ENCODE data around the gene MS4A5. TPM values are rescaled to one million over a fixed set of nuclear protein-coding genes. Genes with fewer than 3 reads are reported as not detected.

Gene MS4A5
- total and polyA plus RNA-seq, 10 of the 15 experiments (the other 5 are each of a cell fraction or from before 2014, with no cell fraction given) = not detected

DNA sequence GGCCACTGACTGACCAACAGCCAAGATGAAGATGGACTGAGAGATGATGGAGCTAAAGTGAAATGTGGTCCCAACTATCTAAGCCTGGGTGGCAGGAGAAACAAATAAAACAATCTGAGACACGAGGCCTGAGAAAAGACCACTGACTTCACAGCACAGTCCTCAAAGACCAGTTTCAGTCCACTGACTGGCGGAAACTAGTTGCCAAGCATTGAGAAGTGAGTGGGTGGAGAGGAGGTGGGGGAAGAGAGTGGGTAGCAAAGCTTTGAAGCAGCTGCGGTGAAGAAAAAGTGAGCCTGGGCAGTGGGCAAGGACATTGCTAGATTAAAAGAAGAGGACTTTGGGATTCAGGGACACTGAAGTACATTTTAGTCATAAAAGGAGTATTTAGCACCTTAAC is 28.2 kb downstream of the MS4A5 start (continued):
- TF ChIP-seq, protein P1, sequence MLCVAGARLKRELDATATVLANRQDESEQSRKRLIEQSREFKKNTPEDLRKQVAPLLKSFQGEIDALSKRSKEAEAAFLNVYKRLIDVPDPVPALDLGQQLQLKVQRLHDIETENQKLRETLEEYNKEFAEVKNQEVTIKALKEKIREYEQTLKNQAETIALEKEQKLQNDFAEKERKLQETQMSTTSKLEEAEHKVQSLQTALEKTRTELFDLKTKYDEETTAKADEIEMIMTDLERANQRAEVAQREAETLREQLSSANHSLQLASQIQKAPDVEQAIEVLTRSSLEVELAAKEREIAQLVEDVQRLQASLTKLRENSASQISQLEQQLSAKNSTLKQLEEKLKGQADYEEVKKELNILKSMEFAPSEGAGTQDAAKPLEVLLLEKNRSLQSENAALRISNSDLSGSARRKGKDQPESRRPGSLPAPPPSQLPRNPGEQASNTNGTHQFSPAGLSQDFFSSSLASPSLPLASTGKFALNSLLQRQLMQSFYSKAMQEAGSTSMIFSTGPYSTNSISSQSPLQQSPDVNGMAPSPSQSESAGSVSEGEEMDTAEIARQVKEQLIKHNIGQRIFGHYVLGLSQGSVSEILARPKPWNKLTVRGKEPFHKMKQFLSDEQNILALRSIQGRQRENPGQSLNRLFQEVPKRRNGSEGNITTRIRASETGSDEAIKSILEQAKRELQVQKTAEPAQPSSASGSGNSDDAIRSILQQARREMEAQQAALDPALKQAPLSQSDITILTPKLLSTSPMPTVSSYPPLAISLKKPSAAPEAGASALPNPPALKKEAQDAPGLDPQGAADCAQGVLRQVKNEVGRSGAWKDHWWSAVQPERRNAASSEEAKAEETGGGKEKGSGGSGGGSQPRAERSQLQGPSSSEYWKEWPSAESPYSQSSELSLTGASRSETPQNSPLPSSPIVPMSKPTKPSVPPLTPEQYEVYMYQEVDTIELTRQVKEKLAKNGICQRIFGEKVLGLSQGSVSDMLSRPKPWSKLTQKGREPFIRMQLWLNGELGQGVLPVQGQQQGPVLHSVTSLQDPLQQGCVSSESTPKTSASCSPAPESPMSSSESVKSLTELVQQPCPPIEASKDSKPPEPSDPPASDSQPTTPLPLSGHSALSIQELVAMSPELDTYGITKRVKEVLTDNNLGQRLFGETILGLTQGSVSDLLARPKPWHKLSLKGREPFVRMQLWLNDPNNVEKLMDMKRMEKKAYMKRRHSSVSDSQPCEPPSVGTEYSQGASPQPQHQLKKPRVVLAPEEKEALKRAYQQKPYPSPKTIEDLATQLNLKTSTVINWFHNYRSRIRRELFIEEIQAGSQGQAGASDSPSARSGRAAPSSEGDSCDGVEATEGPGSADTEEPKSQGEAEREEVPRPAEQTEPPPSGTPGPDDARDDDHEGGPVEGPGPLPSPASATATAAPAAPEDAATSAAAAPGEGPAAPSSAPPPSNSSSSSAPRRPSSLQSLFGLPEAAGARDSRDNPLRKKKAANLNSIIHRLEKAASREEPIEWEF (IDR thresholded peaks at IDR 0.05; ENCODE audit: insufficient replicate concordance, low read depth, low read length) = no peak
- TF ChIP-seq SMAD1 (IDR thresholded peaks at IDR 0.05; ENCODE audit: low read depth, partially characterized antibody) (peak; percentile 74), ATF7 (IDR thresholded peaks at IDR 0.05; ENCODE audit: low read depth) (peak; percentile 81), CBX3 (IDR thresholded peaks at IDR 0.05; ENCODE audit: borderline replicate concordance, low read depth) (no peak)

DNA sequence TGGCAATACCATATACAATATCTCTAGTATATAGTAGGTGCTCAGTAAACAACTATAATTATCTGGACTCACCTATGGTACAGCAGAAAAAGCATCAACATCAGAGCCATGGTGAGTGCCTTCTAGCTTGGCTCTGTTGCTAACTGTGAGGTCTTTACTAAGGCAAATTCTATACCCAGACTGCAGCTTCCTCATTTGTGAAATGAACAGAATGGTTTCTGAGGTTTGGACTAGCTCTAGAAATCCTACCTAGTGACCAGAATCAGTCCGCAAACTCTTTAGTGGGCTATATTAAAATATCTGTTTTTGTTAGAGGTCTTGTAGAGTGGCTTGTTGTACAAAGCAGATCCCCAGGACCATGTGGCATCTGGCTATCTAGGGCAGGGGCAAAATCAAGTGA is 30.0 kb downstream of the MS4A5 start:
- Histone ChIP-seq H3K4me3 (peak overlapping the region; percentile 75), H3K36me3 (ENCODE audit: control insufficient read depth in 2 of 2, insufficient read depth in 2 of 2, low read length in 1 of 2) (peaks cover 13 to 22% of the 10 kb centered on the region in 2 experiments), H4K20me1 (ENCODE audit: control insufficient read depth, insufficient read depth) (peaks cover 10% of the 10 kb centered on the region), H3K9me3 (replicated peaks; ENCODE audit: control insufficient read depth, insufficient read depth, low read length) (no peaks in the 10 kb centered on the region), H3K4me2 (ENCODE audit: control insufficient read depth, insufficient read depth) (peak overlapping the region; percentile 82), H3K27me3 (replicated peaks in 1 of 2; ENCODE audit: control insufficient read depth in 2 of 2, insufficient read depth in 2 of 2, low read length in 1 of 2) (no peaks in the 10 kb centered on the region), H3K27ac (ENCODE audit: control insufficient read depth, insufficient read depth) (peak overlapping the region; percentile 61), H3K79me2 (ENCODE audit: control insufficient read depth, insufficient read depth, low read length) (peaks cover 84% of the 10 kb centered on the region), H3K4me1 (ENCODE audit: control insufficient read depth, insufficient read depth, low read length) (peaks cover 16% of the 10 kb centered on the region), H3K9ac (ENCODE audit: control insufficient read depth, insufficient read depth, low read length) (peak overlapping the region; percentile 66), H2AFZ (ENCODE audit: control insufficient read depth, low read depth, low read length) (no peak overlapping the region)
- peak; percentile 9 for ATAC-seq
- intact Hi-C loops (cut with micrococcal nuclease; ENCODE audit: unreplicated experiment) = no loop called here
- ChIA-PET POLR2A (interaction anchor here (0.7 to 3.6 kb wide), 6 partner anchors 9 to 93 kb away, joined by 3 to 13 read pairs (median 6); partner anchors contain the start of gene MS4A7), SMC1A (ENCODE audit: uncharacterized antibody, unreplicated experiment) (interaction anchor here (0.7 to 9.0 kb wide), 16 partner anchors 11 to 304 kb away, joined by 3 to 298 read pairs (median 4); partner anchors contain the start of gene MS4A7), CTCF (interaction anchor here (0.6 to 7.7 kb wide), 17 partner anchors 9 to 316 kb away, joined by 3 to 190 read pairs (median 8); no protein-coding TSS in a partner anchor), RAD21 (ENCODE audit: unreplicated experiment) (interaction anchor here (1.0 to 7.4 kb wide), 11 partner anchors 10 to 304 kb away, joined by 3 to 195 read pairs (median 5); partner anchors contain the start of gene MS4A7)
- in situ Hi-C loops (cut with MboI) = loop anchor here (10.0 kb wide), 1 partner anchor 605 kb away; no protein-coding TSS in a partner anchor
- BruUV-seq (replicated peaks) = no TSS peak
- 5% methylated on average over 1 of the region's 1 CpG for WGBS (ENCODE audit: insufficient coverage, insufficient replicate concordance, low lambda C conversion rate, missing lambda C conversion rate)
- FAIRE-seq = no peak
- peak; percentile 56; the same call in 1 of the 2 replicates for TF ChIP-seq SPI1 (IDR thresholded peaks at IDR 0.05; ENCODE audit: borderline replicate concordance, insufficient read depth, low read depth, low read length)
- TF ChIP-seq, protein P2, sequence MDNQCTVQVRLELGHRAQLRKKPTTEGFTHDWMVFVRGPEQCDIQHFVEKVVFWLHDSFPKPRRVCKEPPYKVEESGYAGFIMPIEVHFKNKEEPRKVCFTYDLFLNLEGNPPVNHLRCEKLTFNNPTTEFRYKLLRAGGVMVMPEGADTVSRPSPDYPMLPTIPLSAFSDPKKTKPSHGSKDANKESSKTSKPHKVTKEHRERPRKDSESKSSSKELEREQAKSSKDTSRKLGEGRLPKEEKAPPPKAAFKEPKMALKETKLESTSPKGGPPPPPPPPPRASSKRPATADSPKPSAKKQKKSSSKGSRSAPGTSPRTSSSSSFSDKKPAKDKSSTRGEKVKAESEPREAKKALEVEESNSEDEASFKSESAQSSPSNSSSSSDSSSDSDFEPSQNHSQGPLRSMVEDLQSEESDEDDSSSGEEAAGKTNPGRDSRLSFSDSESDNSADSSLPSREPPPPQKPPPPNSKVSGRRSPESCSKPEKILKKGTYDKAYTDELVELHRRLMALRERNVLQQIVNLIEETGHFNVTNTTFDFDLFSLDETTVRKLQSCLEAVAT (IDR thresholded peaks at IDR 0.05) = no peak
- TF ChIP-seq RUNX3 (IDR thresholded peaks at IDR 0.05; ENCODE audit: low read length) = peak; percentile 70
- TF ChIP-seq NFIC (IDR thresholded peaks at IDR 0.05; ENCODE audit: low read depth, low read length) = 0 out of 2 replicates have a peak, but pooled peaks have one; percentile 6
- DNase-seq (ENCODE audit: low read depth, low spot score) = no peak

Measured in GM12878 (cell line).